GM18498 (cell line): ENCODE results near the gene PDPR.
"Not testable (repeated sequence)": the region's sequence is repeated elsewhere in the genome, so short reads cannot be mapped to it uniquely, and the experiment has no call there.

ENCODE experiments used
- ATAC-seq: cut with Tn5 transposase; IDR thresholded peaks from one replicate; pipeline ENCODE4 v1.9.1; 2021; ENCODE audit warnings: mild to moderate bottlenecking, moderate library complexity; ENCODE audit not compliant: unreplicated experiment

The PDPR gene

DNA sequence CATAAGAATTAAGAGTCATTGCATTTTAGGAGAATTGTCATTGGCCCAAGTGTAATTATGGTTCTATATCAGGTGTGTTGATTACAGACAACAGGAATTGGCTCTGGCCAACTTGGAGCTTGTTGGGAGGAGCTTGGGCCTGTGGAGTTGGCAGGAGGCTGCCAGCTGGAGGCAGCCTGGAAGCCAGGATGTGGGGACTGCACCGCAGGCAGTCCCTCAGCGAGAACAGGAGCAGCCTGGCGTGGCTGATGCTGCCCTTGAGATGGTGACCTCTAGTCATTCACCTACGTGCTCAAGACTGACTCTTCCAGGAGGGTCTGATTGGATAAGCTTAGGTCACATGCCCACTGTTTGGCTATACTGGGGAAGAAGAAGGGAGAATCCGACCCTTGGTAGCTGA is 13.6 kb downstream of the PDPR start:
- not testable (repeated sequence) for ATAC-seq

DNA sequence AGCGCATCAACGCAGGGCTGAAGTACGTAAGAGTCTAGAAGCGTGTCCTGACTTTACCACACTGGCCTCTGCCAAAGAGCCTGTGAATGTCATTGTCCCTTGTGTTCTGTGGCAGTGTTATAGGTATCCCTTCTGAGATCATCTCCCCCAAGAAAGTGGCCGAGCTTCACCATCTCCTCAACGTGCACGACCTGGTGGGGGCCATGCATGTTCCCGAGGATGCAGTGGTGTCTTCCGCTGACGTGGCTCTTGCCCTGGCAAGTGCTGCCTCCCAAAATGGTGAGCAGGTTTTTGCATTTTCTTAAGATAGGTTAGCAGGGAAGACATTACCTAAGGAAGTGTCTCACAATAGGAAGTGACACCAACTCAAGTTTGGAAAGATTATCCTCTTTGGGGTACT is 14.7 kb downstream of the PDPR start:
- ATAC-seq: not testable (repeated sequence)

DNA sequence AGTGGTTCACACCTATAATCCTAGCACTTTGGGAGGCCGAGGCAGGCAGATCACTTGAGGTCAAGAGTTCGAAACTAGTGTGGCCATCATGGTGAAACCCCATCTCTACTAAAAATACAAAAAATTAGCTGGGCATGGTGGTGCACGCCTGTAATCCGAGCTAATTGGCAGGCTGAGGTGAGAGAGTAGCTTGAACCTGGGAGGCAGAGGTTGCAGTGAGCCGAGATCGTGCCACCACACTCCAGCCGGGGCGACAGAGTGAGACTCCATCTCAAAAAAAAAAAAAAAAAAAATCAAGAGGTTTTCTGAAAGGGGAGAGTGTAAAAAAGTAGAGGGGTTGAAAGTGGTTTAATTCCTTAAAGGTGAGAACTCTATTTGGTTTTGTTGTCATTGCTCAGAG is 21.7 kb downstream of the PDPR start:
- not testable (repeated sequence) for ATAC-seq

DNA sequence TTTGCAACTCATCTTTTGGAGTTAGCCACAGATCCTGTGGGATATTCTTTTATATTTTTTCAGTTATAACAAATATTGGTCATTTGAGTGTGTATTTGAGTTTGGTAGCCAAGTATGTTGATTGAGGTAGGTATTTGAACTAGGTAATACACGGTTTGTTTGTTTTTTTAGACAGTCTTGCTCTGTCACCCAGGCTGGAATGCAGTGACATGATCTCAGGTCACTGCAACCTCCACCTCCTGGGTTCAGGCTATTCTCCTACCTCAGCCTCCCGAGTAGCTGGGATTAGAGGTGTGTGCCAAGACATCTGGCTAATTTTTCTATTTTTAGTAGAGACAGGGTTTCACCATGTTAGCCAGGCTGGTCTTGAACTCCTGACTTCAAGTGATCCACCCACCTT is 22.5 kb downstream of the PDPR start:
- ATAC-seq: not testable (repeated sequence)

DNA sequence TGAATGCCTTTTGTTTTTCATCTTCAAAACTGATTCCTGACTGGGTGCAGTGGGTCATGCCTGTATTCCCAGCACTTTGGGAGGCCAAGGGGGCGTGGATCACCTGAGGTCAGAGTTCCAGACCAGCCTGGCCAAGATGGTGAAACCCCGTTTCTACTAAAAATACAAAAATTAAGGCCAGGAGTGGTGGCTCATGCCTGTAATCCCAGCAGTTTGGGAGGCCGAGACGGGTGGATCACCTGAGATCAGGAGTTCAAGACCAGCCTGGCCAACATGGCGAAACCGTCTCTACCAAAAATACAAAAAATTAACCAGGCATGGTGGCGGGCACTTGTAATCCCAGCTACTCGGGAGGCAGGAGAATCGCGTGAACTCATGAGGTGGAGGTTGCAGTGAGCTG is 28.6 kb downstream of the PDPR start:
- not testable (repeated sequence) for ATAC-seq

DNA sequence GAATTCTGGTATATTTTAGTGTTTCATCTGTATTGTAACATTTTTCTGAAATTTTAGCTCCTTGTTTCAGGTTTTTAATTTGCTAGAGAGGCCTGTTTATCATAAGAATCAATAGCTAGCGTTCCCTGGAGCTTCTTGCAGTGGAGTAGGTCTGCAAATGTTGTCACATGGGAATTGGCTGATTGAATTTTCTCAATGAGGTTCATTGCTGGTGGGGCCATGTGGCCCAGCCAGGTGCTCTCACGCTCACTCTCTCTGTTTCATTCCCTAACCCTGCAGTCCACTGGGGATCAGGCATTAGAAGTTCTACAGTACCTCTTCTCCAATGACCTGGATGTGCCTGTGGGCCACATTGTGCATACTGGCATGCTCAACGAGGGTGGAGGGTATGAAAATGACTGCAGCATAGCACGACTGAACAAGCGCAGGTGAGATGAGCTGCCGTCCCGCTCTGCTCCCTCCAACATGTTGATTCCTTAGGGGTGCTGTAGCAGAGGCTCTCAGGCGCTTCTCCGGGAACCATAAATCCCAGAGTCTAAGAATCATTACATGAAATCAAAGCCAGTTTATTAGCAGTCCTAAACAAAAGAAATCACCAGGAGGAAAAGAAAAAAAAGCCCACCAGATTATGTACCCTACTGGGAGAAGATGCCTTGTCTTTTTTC is 29.2 kb downstream of the PDPR start:
- not testable (repeated sequence) for ATAC-seq

DNA sequence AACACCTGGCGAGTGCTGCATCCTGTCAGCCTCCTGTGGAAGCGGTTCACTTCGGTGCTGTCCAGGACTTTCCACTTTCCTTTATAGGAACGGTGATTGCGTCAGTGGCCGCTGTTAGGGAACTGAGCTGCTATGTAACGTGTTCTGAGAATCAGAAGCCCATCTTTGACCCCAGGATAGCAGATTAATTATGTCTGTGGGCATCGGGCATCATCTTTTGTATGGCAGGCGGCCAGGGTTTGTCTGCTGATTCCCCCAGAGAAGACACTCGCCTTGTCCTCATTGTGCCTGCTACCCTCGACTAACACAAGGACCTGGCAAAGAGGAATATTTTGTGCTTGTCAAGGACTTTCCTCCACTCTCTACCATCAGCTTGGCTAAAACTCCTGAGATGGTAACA is 33.7 kb downstream of the PDPR start:
- not testable (repeated sequence) for ATAC-seq

DNA sequence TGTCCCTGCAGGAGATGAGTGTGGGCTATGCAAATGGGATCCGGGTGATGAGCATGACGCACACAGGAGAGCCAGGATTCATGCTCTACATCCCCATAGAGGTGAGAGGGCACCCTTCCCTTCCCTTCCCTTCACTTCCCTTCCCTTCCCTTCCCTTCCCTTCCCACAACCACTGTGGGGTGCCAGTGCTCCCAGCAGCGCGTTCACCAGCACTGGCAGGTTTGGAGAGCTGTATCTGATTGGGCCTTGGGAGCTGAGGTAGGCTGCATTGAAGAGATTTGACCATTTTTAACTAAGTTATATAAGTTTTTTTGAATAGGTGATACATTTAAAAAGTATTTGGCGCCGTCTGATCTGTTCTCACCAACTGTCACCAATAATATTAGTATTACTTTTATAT is 34.3 kb downstream of the PDPR start:
- not testable (repeated sequence) for ATAC-seq

DNA sequence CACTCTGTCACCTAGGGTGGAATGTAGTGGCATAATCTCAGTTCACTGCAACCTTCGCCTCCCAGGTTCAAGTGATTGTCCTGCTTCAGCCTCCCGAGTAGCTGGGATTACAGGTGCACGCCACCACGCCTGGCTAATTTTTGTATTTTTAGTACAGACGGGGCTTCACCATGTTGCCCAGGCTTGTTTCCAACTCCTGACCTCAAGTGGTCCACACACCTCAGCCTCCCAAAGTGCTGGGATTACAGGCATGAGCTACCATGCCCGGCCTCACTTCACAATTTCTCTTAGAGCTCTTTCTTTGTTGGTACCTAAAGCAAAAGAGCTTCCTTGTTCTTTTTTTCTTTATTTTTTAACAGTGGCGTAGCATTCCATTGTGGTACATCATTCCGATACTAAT is 35.2 kb downstream of the PDPR start:
- not testable (repeated sequence) for ATAC-seq

DNA sequence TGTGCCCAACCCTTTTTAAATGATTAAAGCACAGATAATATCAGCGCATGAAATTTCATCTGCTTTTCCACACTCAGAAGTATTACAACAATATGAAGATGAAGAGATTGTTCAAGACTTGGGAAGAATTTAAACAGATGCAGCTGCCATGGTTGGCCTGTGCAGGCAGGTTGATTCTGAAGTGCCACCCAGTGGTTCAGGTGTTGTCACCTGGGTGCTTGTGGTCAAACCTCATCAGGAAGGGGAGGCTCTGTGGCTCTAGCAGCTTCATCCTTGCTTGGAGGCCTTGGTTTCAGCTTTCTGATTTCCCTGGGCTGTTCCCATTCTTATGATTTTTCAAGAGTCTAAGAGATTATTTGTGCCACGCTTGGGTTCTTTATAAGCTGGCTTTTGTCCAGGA is 37.3 kb downstream of the PDPR start:
- ATAC-seq: no peak

DNA sequence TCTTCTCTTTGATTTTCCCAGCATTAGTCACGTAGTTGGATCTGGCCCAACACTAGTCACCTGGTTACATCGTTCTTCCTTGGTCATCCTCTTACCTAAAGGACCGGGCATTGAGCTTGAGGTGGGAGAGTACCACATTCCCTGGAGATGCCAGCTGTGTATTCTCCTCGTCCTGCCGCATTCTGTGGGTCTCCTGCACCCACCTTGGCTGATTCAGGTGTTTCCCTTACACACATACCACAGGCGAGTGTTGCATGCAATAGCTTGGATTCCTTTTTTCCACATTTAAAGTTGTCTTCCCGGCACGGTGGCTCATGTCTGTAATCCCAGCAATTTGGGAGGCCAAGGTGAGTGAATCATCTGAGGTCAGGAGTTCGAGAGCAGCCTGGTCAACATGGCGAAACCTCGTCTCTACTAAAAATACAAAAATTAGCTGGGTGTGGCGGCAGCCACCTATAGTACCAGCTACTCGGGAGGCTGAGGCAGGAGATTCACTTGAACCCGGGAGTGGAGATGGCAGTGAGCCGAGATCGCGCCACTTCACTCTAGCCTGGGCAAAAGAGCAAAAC is 37.9 kb downstream of the PDPR start:
- no peak for ATAC-seq

DNA sequence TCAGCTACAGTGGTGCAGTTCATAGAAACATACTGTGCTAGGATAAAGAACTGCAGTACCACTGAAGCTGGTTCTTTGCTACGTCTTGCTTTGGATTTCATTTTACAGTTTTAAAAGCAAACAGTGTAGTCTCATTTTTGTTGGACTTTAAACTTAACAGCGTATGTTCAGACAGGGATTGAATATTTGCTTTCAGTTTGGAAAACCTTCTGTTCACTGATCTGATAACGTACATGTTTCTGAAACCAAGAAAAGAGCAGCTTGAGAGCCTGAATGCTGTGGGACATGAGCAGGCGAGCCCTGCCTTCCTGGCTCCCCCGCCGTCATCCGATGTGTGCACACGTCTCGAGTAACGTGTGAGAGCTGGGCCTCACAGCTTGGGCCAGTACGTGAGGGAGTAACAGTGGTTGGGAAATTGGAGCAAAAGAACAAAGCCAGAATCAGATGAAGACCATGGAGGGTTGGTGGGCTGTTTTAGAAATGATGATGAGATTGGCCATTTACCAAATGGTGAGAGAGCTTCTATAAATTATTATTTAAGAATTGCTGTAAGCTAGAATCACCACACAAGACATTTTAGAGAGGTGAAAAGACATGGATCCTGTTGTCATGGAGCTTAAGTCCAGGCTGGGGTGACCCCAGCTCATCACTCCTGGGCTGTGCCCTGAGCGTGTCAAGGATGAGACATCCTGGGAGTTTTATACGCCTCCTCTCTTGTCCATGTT is 38.6 kb downstream of the PDPR start:
- no peak for ATAC-seq

DNA sequence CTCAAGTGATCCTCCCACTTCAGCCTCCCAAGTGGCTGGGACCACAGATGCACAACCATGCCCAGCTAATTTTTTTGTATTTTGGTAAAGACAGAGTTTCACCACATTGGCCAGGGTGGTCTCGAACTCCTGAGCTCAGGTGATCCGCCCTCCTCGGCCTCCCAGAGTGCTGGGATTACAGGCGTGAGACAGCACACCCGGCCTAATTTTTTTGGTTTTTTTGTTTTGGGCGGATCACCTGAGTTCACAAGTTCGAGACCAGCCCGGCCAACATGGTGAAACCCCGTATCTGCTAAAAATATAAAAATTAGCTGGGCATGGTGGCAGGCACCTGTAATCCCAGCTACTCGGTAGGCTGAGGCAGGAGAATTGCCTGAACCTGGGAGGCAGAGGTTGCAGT is 40.6 kb downstream of the PDPR start:
- not testable (repeated sequence) for ATAC-seq

DNA sequence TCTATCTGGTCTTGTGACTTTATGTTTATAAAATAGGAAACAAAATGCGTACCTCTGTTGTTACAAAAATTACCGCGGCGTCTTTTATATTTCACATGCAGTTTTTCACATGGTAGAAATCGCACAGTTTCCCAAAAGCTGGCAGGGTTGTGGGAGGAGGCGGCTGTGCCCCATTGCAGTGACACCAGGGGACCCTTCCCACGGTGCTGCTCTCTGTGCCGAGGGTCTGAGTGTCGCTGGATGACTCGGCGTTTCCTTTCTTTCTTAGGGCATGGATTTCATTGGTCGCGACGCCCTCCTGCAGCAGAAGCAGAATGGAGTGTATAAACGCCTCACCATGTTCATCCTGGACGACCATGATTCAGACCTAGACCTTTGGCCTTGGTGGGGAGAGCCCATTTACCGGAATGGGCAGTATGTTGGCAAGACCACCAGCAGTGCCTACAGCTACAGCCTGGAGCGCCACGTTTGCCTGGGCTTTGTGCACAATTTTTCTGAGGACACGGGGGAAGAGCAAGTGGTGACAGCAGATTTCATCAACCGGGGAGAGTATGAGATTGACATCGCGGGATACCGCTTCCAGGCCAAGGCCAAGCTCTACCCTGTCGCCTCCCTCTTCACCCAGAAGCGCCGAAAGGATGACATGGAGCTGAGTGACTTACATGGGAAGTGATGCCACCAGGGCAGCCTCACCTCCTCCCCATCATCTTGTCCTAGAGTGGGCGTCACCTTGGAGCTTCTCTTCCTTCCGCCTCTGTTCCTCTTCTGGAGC is 42.3 kb downstream of the PDPR start:
- ATAC-seq: no peak

DNA sequence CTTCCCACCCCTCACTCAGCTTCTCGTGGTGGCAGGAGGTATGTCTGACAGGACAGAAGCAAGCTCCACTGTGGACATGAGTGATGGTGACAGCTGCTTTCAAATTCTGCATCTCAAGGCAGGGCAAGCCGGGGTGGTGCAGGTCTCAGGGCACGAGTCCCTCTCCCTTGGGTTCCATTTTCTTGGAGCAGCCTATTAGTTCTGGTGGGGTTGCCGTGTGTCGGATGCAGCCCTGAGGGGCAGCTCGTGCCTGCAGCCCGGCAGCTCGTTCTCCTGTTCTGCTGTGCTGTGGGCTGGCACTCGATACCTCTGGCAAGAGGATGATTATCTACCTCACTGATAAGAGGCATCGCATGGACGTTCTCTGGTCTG is 43.0 kb downstream of the PDPR start:
- ATAC-seq: no peak

DNA sequence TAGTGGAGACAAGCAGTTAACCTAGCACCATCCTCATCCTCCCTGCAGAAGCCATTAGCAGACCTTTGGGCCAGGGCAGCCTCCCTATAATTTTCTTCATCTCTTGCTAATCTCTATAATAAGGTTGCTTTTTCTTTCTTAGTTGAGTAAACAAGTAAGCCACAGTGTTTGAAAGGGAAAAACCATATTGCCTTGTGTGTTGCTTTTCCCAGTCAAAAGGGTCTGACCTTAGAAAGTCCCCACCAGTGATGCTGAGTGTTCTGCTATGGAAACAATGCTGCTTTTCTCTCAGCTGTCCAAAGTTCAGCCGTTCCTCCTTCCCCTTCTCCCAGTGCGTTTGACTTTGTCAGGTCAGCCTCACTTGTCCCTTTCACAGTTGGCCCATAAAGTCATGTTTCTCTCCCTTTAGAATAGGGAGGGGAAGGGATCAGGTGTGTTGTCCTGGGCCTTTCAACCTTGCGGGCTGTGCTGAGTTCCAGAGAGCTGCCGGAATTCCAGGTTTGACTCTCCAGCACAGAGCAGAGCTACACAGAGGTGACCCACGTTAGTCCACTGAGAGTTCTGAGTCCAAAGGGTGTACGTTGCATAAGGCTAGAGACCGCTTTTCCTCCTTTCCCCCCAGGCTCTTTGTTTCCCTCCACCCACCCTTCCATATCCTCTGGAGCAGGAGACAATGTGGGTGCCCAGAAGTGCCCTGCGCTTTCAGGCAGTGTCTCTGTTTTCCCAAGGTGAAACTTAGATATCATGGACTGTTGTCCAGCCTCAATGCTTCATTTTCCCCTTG is 43.5 kb downstream of the PDPR start:
- no peak for ATAC-seq

DNA sequence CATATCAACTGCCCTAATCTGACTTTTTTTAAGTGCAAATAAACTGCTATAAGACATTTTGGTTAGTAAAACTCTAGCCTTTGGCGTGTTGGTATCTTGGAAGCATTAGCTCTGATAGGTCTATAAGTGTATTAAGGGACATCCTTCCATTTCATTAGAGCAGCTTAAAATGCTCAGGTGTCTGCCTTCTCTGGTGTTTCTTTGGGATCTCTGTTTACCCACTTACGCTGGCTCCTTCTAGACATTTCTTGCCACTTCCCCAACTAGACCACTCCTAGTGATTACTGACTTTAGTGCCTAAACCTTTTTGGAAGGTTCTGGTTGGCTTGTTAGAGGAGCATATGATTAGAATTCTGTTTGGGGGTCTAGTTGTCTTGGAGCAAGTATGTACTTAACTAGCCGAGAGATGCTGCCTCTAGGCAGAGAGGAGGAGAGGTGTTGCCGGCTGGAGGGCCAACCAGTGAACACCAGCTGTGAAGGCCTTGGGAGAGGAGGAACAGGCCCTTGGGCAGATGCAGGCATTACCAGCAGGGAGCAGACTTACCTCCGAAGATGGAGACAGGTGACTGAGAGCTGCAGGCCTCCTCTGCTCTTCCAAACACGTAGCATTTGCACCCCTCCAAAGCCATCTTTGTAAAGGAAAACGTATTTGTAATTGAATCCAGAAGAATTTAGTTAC is 44.3 kb downstream of the PDPR start:
- no peak for ATAC-seq

DNA sequence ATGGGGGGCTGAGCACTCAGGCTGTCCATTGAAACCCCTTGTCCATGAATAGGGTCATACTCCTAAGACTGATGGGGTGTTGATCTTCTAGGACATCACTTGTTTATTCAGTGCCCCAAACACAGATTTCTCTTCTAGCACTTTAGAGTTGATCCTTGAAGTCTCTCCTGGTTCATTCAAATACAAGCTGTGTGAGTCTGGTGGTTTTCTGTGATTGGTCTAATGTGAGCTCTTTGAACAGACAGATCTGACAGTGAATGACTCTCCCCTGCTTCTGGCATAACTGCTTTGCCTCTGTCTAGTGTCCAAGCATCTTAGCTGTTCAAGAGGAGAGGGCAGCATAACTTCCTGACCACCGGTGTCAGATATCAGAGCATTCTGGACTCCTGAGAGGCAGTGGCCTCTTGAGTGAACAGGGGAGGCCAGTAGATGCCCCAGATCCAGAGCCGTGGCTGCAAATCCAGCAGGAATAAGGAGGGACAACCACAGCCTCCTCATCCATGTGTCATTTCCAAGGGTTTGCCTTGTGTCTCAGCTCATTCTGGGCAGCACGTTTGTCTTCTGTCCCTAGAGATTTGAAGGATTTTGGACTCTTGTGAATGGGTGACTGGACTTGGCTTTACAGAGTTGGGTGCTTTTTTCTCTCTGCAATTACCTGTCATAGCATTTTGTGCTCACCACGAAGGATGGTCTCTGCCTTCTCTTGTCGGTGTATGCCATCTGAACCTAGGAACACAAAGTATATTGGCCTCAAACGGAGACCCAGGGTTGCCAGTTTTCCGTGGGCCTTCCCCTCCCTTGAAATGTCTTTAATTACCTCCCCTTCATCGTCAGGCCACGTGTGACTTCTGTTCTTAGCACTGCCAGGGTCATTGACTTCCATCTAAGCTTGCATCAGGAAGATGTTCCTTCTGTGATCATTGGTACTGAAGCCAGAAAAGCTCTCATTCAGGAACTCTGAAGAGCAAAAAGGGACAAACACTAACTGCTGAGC is 45.5 kb downstream of the PDPR start:
- no peak for ATAC-seq

DNA sequence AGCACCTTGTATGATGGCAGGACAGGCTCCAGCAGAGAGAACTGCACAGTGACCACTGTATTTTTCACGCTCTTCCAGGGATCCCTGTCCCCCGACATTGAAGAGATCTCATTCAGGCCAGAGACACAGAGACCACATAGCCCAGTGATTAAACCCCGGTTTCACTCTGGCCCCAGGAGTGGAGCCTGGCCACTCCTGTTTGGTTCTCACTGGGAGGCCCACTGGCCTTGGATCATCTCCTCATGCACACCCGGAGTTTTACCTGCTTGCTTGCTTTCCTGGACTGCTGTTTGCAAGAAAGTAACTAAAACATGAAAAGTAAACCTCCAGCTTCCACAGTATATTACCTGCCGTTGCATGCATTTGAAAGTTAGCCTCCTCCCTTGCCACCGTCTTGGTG is 46.3 kb downstream of the PDPR start:
- ATAC-seq: no peak
